H4 (cell line): Measurements from ENCODE around the gene GHRL. TPM values are rescaled to one million over a fixed set of nuclear protein-coding genes. Genes with fewer than 3 reads are reported as not detected.
A peak's percentile ranks its signal among the peaks of the same experiment; 100 is the strongest.
"Not testable (repeated sequence)": the region's sequence is repeated elsewhere in the genome, so short reads cannot be mapped to it uniquely, and the experiment has no call there.

Experiments used
- DNase-seq: peaks from one replicate; pipeline ENCODE4 v3.0.0-alpha.2; 2015; ENCODE audit warnings: low spot score
- total RNA-seq: library from RNA; depleted of rRNA; stranded (reverse); fragments of >200 nt; shearing (Covaris generic); gene quantifications from 2 replicates; pipeline ENCODE4 v1.2.3, GENCODE V29; 2014

Gene GHRL
- total RNA-seq, 1 experiment from 2014 or later = not detected

DNA sequence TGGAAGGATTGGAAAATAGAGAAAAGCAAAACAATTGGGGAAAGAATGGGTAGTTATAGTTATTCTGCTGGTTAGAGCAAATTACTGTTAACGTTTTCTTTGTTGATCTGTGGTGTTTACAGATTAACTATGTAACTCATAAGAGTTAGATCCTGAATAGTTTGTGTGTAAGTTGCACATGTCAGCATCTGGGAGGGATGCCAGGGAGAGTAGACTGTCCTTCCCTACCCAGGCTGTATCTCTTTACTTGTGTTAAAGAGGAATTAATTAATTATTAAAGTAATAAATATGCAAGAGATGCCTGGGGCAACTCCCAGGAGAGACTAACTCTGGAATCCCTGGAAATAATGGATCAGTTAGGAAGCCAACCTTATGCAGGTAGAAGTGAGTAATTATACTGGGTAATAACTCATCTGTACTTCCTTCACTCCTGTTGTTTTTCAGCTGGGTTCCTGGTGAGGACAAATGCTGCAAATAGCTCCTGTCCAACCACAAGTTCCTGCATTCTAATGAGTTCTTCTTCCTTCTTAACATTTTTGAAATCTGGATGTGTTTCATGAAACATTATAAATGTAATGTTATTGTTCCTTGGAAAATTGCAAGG lies 18.9 kb downstream of the GHRL start:
- no peak for DNase-seq

DNA sequence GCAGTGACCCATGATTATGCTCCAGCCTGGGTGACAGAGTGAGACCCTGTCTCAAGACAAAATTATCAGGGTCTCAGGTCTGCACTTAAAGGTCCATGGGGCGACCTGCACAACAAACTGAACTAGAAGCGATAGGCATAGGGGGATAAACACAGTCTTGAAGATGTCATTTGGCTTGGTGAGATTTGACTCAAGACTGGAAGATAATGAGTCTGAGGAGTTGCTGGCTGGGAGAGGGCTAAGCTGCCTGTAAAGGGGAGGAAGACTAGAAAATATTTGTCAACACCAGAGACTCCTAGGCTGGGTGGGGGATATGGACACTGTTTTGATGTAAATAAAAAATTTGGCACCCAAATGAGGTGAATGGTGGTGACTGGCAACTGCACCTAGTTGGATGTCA lies 19.8 kb downstream of the GHRL start:
- no peak for DNase-seq

DNA sequence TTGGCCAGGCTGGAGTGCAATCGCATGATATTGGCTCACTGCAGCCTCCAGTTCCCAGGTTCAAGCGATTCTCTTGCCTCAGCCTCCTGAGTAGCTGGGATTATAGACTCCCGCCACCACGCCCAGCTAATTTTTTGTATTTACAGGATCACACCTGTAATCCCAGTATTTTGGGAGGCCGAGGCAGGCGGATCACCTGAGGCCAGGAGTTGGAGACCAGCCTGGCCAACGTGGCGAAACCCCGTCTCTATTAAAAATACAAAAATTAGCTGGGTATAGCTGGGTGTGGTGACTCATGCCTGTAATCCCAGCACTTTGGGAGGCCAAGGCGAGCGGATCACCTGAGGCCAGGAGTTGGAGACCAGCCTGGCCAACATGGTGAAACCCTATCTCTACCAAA lies 20.3 kb downstream of the GHRL start:
- DNase-seq = not testable (repeated sequence)

DNA sequence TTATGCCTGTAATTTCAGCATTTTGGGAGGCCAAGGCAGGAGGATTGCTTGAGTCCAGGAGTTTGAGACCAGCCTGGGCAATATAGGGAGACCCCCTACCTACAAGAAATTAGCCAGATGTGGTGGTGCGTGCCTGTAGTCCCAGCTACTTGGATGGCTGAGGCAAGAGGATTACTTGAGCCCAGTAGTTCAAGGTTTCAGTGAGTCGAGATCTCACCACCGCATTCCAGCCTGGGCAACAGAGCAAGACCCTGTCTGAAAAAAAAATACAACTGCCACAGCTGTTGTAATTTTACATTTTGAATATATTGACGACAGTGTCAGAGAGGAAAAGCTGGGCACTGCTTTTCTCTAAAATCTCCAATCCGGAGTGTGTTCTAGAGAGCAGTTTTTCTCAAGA lies 23.3 kb downstream of the GHRL start:
- DNase-seq = no peak

DNA sequence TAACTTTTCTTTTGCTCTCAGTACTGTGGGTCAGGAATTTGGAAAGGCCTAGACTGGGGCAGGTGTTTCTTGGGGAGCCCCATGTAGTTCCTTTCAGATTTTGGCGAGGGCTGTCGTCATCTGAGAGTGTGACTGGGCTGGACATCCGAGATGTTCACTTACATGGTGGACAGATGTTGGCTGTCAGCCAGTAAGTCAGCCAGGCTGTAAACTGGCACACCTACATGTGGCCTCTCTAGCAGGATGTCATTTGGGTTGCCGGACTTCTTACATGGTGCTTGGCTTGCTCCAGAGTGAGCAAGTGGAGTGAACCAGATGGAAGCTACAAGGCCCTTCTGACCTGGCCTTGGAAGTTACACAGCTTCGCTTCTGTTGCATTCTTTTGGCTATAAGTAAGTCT lies 23.8 kb downstream of the GHRL start:
- no peak for DNase-seq

DNA sequence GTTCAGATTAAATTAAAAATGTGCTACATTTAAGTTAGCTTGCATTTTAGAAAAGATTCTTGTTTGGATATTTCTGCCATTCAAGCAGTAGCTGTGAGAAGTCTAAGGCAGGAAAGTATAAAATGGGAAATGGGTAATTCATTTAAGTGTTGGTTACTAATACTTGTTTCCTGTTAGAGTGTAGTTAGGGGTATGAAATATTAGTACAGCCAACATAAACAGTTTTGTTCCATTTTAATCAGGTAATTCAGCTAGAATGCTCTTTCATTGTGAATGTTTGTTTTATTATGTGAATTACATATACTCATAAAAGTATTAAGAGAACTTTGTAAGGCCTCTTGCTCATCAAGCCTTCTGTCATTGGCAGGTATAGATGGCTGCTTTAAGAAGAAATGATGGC lies 24.6 kb downstream of the GHRL start:
- no peak for DNase-seq

DNA sequence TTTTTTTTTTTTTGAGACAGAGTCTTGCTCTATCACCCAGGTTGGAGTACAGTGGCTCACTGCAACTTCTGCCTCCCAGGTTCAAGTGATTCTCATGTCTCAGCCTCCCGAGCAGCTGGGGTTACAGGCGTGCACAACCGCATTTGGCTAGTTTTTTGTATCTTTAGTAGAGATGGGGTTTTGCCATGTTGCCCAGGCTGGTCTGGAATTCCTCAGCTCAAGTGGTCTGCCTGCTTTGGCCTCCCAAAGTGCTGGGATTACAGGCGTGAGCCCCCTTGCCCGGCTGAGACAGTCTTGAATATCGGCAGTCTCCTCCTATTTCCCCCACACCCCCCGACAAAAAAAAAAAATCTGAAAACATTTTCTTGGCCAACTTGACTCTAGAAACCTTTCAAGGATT lies 25.8 kb downstream of the GHRL start:
- not testable (repeated sequence) for DNase-seq

DNA sequence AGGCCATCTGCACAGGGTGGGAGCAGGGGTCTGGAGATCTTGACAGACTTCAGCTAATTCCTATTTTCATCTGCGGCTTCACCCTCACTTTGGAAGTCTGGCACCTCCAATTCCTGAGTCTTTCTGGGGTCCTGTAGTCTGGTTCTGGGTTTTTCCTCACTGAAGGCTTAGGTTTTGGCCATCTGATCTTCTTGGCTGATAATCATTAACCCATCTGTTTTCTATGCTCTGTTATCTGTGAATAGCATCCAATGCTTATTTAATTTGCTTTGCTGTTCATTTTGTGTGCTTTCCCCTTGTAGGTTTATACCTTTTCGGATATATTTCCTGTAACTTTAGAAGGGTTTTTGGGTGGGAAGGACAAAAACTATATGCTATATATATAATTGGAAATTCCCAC lies 26.9 kb downstream of the GHRL start:
- DNase-seq = no peak

DNA sequence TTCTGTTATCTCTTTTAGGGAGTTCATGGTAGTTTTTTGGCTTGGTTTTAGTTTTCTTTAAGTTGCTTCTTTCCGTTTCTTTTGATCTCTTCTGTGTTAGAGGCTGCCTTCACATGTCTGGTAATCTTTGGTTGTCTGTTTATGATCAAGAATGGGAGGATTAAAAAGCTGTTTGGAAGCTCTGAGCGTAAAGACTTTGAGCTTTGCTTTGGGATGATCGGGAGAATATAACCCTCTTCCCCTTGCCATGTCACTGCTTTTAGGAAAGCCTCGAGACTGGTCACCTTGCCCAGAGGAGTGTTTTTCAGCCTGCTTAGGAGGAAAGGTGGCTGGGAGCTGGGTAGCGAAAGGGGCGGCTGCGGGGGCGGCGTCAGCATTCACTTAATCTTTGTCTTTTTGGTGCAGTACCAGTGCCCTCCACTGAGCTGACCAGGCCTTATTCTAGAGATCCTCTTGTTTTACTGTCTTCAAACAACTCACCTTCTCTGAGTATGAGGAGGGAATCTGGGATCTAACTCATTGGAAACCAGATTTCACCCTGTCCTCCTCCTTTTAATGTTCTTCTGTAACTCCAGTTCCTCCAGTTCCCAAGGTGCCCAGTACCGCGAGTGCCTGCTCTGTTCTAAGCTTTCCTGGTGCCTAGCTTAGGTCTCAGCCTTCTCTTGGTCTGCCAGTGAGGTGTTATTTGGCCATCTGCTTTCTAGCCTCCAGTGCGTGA lies 28.9 kb downstream of the GHRL start:
- no peak for DNase-seq

DNA sequence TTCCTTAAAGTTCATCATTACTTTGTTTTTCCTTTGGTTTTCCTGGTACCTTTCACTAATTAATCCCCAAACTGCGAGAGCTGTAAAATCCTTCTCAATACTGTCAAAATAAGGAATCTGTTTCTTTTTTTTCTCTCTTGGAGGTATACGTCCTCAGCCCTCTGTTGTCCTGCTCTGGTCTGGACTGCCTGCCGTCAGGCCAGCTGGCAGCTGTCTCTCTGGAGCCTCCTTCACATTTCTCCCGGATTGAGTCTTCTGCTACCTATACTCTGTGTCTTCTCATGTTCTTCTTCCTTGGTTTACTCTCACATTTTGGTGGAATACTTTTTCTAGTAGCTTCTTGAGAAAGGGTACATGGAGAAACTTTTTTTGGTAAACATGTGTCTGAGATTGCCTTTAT lies 30.7 kb downstream of the GHRL start:
- no peak for DNase-seq

DNA sequence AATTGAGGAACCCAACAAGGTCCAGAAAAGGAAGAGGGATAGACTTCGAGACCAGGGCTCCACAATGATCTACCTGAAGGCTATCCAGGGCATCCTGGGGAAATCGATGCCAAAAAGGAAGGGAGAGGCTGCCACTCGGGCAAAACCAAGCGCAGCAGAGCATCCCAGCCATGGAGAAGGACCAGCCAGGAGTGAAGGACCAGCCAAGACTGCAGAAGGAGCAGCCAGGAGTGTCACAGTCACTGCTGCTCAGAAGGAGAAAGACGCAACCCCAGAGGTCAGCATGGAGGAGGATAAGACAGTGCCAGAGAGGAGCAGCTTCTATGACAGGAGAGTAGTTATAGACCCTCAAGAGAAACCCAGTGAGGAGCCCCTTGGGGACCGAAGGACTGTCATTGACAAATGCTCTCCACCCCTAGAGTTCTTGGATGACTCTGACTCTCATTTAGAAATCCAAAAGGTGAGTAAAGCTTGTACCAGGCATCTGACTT lies 32.5 kb downstream of the GHRL start:
- DNase-seq = no peak

DNA sequence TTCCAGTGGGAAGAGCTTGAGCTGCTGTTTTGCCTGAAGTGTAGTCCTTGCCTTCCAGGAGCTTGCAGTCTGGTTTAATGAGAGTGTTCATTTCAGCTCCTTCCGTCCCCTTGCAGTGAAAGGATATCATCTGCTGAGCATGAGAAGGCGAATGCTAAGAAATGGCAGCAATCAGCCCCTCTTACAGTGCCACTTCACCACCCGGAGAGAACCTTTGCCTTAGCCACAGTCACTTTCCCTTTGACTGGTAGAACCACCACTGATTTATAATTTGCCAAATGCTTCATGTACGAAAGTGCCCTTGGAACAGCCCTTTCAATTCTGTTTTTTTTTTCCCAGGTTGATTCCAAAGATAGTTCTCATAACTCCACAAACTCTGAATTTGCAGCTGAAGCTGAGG lies 32.9 kb downstream of the GHRL start:
- DNase-seq = no peak

DNA sequence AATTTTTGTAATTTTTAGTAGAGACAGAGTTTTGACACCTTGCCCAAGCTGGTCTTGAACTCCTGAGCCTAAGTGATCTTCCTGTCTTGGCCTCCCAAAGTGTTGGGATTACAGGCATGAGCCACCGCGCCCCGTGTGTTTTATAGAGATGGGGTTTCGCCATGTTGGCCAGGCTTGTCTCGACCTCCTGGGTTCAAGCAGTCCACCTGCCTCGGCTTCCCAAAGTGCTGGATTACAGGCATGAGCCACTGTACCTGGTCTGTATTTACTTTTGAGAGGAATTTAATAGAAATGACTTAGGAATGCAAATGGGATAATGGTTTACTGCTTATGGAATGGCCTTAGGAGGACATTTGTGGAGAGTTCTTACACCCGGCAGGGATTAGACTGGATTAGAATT lies 33.7 kb downstream of the GHRL start:
- DNase-seq = no peak

DNA sequence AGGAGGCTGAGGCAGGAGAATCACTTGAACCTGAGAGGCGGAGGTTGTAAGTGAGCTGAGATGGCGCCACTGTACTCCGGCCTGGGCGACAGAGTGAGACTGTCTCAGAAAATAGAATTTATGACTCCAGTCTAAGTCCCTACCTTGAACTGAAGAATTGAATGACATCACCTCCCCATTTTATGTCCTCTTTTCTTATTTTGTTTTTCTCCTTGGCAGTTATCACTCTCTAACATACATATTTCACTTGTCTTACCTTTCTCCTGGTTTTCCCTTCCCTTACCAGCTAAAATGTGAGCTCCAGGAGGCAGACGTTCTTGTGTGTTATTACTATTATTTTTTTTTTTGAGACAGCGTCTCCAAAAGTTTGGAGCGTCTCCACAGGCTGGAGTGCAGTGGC lies 36.9 kb downstream of the GHRL start:
- no peak for DNase-seq

DNA sequence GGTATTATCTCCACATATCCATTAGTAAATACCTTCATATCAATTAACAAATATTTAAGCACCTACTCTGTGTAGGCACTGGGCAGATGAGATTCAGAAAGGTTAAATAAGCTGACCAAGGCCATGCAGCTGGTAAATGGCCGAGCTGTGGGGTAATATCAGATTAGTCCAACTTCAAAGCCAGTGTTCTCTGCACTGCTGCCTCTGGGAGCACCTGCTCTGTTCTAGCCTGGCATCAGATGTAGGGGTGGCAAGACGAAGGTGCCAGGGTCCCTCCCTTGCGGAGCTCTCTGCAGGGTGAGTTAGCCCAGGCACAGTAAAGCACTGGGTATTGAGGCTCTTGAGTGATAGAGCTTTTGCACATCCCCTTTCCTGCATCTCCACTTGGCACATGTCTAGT lies 39.0 kb downstream of the GHRL start:
- no peak for DNase-seq

DNA sequence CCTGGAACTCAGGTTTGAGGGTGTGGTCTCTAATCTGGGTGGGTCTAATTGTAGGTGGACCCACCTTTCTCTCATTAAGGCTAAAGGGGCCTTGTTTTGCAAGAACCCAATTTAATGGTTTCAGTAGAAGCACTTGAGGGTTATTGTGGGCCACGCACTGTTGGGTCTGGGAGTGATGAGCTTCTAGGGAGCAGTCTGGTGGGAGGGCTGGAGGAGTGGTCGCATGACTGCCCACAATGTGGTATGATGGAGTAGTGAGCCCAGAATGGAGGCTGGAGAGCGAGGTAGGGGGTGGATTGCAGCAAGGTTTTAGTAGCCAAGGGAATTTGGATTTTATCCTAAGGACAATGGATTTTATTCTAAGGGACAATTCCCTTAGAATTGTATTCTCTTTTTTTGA lies 41.7 kb downstream of the GHRL start:
- DNase-seq = no peak

DNA sequence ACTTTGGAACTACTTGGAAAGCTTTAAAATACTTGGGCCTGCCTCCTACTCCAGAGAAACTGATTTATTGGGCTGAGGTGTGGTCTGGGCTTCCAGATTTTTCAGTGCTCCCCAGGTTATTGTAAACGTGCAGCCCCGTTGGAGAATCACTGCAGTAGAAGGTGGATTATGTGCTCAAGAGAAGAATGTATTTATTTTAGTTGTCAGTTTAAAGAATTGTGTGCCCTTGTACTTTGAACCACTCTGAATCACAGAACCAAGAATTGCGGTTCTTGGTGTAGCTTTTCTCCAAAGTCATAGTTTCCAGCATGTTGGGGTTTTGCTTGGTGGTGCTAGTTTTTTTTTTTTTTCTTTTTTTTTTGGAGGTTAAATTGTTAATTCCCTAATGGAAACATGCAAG lies 42.9 kb downstream of the GHRL start:
- no peak for DNase-seq

DNA sequence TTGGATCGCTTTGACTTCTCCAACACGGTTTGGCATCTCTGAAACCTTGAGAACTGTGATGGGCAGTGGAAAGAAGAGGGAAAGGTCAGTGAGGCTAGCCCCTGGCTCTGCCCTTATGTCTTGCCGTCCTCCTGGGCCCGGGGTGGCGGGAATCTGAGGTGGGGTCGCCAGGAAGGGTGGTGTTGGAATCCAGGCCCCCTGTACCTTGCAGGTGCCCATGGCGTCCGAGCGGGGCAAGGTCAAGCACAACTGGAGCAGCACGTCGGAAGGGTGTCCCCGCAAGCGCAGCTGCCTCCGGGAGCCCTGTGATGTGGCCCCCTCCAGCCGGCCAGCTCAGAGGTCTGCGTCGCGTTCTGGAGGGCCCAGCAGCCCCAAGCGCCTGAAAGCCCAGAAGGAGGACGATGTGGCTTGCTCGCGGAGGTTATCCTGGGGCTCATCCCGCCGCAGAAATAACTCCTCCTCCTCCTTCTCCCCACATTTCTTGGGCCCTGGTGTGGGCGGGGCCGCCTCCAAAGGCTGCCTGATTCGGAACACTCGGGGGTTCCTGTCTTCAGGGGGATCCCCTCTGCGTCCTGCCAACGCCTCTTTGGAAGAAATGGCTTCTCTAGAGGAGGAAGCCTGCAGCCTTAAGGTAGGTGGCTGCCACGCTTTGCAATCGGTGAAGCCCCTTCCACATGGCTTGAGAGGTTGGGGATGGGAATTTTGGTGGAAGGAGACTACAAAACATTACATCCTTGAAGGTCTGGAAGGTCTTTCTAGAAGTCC lies 43.6 kb downstream of the GHRL start:
- no peak for DNase-seq

DNA sequence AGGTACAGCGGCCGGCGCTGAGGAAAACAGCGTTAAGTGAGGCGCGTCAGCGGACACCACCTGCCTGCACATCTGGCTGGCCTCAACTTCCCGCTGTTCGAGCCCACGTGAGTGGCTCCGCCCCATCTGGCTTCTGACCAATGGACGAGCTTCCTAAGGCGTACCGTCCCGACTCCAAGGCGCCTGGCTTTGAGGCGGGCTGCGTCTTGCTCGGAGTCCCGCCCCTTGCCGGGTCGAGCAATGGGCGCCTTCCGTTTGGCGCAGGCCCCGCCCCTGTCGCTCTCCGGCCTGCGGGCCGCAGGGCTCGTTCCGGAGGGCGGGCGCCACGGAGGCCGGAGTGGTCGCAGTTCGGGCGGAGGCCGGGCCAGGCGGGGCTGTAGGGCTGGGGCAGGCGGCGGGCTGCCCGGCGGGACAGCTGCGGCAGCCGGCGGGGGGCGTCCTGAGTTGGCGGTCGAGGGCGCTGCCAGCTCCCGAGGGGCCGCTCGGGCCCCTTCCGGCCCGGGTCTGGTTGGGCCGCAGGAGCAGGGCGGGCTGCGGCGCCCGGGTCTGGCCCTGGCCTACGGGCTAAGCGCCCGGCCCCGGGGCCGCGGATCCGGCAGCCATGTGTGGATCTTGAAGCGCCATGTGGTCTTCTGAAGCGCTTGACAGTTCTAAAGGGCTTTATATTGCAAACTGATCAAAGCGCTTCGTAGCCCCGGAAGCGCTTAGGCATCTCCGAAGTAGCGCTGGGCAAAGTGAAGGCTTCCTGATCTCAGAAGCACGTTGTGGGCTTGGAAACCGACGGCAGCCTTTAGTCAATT lies 44.4 kb downstream of the GHRL start, which contains the start of gene TATDN2:
Gene TATDN2, plus strand, starts transcription at position 276 of the 800 bp plus-strand sequence. CDS start 742 bp downstream, outside the sequence.
- DNase-seq = peak; percentile 92

DNA sequence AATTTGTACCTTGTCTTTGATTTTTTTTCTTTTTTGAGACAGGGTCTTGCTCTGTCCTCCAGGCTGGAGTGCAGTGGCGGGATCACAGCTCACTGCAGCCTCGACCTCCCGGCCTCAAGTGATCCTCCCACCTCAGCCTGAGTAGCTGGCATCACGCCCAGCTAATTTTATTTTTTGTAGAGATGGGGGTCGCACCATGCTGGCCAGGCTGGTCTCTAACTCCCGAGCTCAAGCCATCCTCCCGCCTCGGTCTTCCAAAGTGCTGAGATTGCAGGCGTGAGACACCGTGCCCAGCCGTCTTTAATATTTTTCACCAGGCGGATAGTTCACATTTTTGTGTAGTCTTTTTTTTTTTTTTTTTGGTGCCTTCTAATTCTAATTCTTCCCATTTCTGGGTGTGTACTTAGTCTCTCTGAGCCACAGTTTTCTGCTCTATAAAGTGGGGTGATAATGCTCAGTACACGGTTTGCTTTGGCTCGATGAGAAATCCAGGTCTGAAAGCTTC lies 45.0 kb downstream of the GHRL start:
- no peak for DNase-seq

DNA sequence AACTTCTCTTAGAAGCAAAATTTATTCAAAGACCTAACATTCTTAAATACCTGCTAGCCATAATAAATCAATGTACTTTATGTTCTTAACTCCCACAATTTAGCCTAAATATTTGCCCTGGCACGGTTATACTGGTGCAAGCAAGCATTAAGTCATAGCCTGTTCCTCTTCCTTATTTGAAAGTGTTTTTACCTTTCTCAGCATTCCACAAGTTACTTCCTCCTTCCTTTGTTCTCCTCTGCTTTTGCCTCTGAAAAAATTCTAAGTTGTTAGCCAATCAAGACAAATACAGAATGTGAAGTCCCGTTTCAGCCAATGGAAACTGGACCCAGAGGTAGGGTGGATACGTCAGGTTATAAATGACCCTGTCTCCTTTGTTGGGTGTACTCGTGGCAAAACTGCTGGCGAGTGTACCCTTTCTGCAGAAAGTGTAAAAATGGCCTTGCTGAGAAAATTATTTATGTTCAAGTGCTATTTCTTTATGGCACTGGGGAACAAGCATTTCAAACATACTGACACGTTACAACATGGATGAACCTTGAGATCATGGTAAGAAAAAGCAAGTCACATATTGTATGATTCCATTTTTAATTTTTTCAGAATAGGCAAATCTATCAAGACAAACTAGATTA lies 47.5 kb downstream of the GHRL start:
- no peak for DNase-seq
